NCI-H2171 treated with DMSO at 0.1 percent for 48 hours (cell line): ENCODE measurements around the gene DIS3L2.

Source experiments
- DNase-seq: peaks from one replicate; lab custom pipeline; 2025; lab: John Stamatoyannopoulos, UW

The DIS3L2 gene

DNA sequence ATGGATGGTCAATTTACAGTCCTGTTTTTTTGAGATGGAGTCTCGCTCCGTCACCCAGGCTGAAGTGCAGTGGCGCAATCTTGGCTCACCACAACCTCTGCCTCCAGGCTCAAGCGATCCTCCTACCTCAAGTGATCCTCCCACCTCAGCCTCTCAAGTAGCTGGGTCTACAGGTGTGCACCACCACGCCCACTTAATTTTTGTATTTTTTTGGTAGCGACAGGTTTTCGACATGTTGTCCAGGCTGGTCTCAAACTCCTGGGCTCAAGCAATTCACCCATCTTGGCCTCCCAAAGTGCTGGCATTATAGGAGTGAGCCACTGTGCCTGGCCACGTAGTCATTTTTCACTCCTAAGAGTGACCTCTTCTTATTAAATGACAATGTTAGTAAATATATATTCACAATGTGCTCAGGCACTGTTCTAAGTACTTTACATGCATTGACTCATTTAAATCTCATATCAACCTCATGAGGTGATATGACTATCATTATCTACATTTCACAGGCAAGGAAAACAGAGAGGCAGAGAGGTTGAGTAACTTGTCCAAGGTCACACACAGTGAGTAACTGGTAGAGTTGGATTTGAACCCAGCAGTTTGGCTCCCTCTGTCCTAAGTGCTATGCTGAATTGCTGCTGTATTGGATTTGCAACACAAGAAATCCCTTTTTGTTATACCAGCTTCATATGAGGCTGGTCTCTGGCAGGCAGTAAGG, 5.6 kb upstream of the DIS3L2 start:
- no peak for DNase-seq

GRCh38 chr2:231957913-231958763, 3.4 kb upstream of the DIS3L2 start:
- DNase-seq: no peak

DNA sequence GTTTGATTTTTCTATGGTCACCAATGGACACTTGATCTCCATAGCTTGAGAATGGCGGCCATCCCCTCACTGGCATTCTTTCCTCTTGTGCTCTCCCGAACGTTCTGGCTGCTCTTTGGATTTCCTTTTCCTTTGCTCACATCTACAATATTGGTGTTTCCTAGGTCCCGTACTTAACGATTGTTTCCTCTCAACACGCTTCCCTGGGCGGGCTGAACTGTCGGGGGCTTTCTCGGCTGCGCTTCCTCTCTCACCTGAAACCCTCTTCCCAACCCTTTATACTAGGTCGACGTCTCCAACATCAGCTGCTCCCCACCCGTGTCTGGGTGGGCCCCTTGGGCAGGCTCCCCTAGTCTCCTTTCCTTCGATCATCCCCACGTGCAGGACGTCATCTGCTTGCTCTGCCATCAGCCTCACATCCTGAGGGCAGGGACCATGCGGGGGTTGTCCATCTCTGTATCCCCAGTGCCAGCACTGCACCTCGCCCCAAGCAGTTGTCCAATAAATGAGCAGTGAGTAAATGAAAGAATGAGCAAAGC, 634 bp upstream of the DIS3L2 start:
- no peak for DNase-seq

GRCh38 chr2:231965102-231965501, 3.6 kb downstream of the DIS3L2 start:
- no peak for DNase-seq

DNA sequence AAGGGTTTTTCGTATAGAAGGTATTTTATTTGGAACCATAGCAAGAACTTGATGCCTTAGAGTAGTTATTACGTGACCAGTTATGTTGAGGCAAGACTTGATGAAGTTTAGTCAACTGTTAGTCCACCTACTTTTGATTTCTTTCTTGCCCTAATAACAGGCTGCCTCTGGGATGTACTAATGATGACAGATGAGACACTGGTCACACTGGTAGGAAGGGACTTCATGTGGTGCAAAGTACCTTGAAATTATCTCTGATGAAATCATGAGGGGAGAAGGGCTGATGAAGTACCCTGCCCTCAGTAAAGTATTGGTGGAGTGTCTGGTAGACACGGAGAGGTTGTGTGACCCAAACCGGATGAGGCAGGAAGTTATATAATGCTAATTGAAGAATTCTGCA, 5.4 kb downstream of the DIS3L2 start:
- no peak for DNase-seq

DNA sequence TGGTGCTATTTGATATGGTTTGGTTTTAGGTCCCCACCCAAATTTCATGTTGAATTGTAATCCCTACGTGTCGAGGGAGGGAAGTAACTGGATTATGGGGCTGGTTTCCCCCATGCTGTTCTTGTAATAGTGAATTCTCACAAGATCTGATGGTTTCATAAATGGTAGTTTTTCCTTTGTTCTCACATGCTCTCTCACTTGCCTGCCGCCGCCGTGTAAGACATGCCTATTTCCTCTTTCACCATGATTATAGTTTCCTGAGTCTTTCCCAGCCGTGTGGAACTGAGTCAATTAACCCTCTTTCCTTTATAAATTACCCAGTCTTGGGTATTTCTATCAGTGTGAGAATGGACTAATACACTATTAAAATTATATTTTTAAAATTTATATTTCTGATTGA, 7.3 kb downstream of the DIS3L2 start:
- no peak for DNase-seq

DNA sequence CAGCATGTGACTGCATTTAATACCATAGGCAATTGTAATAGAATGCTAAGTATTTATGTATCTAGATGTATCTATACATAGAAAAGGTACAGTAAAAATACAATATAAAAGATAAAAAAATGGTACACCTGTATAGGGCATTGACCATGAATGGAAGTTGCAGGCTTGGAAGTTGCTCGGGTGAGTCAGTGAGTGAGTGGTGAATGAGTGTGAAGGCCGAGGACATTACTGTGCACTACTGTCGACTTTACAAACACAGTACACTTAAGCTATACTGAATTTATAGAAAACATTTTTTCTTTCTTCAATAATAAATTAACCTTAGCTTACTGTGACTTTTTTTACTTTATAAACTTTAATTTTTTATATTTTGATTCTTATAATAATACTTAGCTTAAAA, 8.9 kb downstream of the DIS3L2 start:
- DNase-seq: no peak

GRCh38 chr2:231975001-231975400, 13.5 kb downstream of the DIS3L2 start:
- DNase-seq: no peak

- DNase-seq: no peak
These were observed 15.9 kb downstream of the DIS3L2 start for GRCh38 chr2:231977430-231977829.

DNA sequence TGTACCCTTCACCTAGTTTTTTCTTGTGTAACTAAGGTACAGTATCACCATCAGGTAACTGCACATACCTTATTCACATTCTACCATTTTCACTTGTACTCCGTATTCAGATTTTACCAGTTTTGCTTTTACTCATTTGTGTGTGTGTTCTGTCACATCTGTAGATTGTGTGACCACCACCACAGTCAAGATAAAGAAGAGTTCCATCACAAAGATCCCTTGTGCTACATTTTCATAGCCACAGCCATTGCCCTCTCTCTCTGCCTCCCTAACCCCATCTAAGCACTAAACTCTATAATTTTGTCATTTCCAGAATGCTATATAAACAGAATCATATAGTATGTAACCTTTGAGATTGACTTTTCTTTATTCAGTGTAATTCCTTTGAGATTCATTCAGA, 23.5 kb downstream of the DIS3L2 start:
- DNase-seq: no peak

GRCh38 chr2:231985823-231986261, 24.3 kb downstream of the DIS3L2 start:
- DNase-seq: no peak

DNA sequence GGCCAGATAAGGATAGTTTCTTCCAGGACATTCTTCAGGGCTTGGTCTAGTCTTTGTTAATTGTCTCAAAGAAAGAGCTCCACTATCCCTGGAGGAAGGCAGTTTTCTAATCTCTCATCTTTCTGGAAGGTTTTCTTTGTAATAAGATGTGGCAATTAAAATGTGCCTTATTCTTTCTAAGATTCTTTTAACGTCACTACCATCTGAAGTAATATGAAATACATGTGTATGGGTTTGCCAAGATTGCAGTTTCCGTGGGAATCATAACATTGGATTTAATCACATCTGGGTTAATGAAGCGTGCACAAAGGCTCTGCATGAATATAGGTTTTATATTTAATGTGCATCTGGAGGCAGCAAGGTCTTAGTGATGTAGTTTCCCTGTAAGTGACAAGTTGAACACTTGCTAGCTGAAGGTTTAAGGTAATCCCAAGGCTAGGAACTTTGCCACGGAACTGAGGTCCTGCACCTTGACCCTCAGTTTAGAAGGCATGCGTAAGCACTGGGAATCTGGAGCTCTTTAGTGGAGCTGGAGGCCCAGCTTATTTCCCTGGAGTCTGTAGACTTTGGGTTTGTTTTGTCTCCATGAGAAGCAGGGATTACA, 25.7 kb downstream of the DIS3L2 start:
- peak; percentile 1 for DNase-seq

DNA sequence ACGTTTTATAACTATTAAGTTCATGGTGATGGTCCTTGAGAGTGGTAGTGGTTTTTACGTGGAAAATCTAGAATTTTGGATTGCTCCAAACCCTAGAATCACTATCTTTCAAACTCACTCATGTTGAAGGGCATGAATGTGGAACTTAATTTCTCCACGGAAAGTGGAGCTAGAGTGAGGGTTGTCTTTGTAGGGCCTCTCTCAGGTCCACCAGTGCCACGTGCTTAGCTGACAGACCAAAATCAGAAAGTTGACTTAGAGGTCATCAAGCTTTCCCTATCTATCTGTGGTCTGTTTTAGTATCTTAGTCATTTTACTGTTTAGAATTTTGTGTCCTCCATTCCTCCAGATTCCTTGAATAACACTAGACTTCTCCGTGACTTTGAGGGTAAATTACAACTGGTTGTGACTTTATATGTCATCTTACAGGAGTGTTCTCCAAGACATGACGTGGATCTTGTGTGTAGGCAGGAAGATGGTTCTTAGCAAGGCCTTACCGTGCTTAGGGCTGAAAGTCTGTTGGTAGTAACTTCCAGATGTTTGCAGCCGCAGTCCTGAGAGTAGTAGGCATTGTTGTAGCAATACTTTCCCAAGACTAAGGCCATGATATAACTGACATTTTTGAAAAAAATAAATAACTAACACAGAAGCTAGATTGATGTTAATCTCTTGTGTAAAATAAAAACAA, 26.8 kb downstream of the DIS3L2 start:
- DNase-seq: no peak

- DNase-seq: no peak
These were observed 30.2 kb downstream of the DIS3L2 start for GRCh38 chr2:231991664-231992063.

GRCh38 chr2:231992888-231993287, 31.4 kb downstream of the DIS3L2 start:
- no peak for DNase-seq

DNA sequence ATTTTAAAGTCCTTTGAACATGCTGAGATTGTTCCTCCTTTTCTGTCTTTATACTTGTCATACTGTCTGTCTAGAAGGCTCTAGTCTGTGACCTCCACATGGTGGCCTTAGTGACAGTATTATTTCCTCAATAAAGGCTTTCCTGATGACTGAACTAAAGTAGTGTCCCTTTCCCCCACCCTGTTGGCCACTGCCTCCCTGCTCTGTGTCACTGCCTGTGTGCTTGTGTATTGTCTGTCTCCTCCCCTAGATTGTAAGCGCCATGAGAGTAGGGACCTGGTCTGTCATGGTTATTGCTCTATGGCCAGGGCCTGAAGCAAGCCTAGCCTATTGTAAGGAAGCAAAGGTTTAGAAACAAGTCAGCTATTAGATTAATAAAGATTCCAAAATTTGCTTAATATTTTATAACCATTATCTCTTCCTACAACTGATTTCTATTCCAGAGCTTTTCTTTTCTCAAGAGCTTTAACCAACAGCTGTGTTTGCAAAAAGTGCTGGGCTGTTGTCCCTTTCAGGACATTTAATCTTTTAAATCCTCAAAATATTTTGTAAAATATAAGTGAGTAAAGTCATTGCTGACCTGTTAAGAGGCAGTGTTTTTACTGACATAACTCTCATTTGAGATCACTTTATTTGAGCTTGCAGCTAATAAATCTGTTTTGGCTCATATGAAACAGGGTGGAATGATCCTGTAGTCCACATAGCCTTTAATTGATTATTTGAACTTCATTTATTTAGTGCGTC, 35.5 kb downstream of the DIS3L2 start:
- DNase-seq: no peak

DNA sequence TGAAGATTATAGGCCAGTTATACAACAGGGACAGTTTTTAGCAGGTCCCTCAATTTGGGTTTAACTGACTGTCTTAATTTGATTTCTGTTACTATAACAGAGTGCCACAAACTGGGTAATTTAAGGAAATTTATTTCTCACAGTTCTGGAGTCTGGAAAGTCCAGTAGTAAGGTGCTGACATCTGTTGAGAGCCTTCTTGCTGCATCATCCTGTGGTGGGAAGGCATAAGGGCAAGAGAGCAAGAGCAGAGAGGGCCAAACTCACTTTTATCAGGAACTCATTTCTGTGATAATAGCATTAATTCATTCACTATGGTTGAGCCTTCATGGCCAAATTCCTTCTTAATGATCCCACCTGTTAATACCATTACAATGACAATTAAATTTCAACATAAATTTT, 36.5 kb downstream of the DIS3L2 start:
- no peak for DNase-seq

GRCh38 chr2:232000439-232000838, 38.9 kb downstream of the DIS3L2 start:
- no peak for DNase-seq

GRCh38 chr2:232001073-232001472, 39.6 kb downstream of the DIS3L2 start:
- DNase-seq: no peak

GRCh38 chr2:232006253-232006652, 44.7 kb downstream of the DIS3L2 start:
- no peak for DNase-seq

- DNase-seq: no peak
These were observed 47.6 kb downstream of the DIS3L2 start for GRCh38 chr2:232008907-232009638.
